ENCODE results near the gene TBC1D14. TPM values are rescaled to one million over a fixed set of nuclear protein-coding genes. Genes with fewer than 3 reads are reported as not detected.

The TBC1D14 gene
- total and polyA plus RNA-seq, 2 of the 8 experiments (the other 6 are each of a cell fraction or from before 2014, with no cell fraction given): 45.6 to 48.2 TPM

- no peak overlapping the region for H3K14ac ChIP-seq (ENCODE audit: insufficient read length)
- ChIA-PET POLR2A (ENCODE audit: partially characterized antibody) (interaction anchor here (1.7 to 1.8 kb wide), 2 partner anchors 10 to 13 kb away, joined by 4 to 6 read pairs; no protein-coding TSS in a partner anchor), CTCF (ENCODE audit: partially characterized antibody) (interaction anchor here (0.6 to 4.1 kb wide), 2 partner anchors 10 to 27 kb away, joined by 3 to 20 read pairs; no protein-coding TSS in a partner anchor)
- 86% methylated on average over 4 of the region's 4 CpGs; no CpG with 5 or more reads in 1 of the 2 experiments for WGBS, 2 experiments (ENCODE audit: extremely low coverage in 1 of 2, insufficient coverage in 1 of 2, insufficient read length in 1 of 2, insufficient replicate concordance in 2 of 2, low coverage in 1 of 2, low lambda C conversion rate in 2 of 2, missing lambda C conversion rate in 1 of 2)
- no peak overlapping the region for H3K4me2 ChIP-seq (ENCODE audit: insufficient read depth in 1 of 2, low read depth in 2 of 2, low read length in 2 of 2)
- H4K8ac ChIP-seq (ENCODE audit: extremely low read depth, insufficient read depth, low read length): no peak overlapping the region
- H2BK20ac ChIP-seq (ENCODE audit: low read length): no peak overlapping the region
- H3K23ac ChIP-seq (ENCODE audit: insufficient read length): no peak overlapping the region
- H3K4me3 ChIP-seq (ENCODE audit: extremely low read depth in 1 of 4, insufficient read depth in 2 of 4, low read depth in 3 of 4, low read length in 4 of 4): no peak overlapping the region
- no peak overlapping the region for H4K5ac ChIP-seq (ENCODE audit: insufficient read length, low read depth, low read length)
- no peak overlapping the region for H2AFZ ChIP-seq (ENCODE audit: low read length)
- peaks cover 3% of the 10 kb centered on the region; the same call in 1 of the 2 replicates for H3K79me1 ChIP-seq (ENCODE audit: low read depth, low read length)
- H2BK120ac ChIP-seq (replicated peaks; ENCODE audit: low read depth, low read length): no peak overlapping the region
- H4K91ac ChIP-seq (replicated peaks; ENCODE audit: insufficient read length, low read length): no peak overlapping the region
- no peak overlapping the region for H3K27ac ChIP-seq (ENCODE audit: low read depth, low read length)
- H3K4me1 ChIP-seq (replicated peaks in 1 of 4; ENCODE audit: control insufficient read depth in 3 of 4, insufficient read depth in 4 of 4, low read length in 3 of 4): peaks cover 0 to 7% (median 4%) of the 10 kb centered on the region in 4 experiments; a peak in 5 of 7 replicates
- no peak overlapping the region for H3K9ac ChIP-seq (replicated peaks in 1 of 4; ENCODE audit: extremely low read depth in 1 of 4, low read depth in 3 of 4, low read length in 3 of 4)
- no peaks in the 10 kb centered on the region for H3K36me3 ChIP-seq (ENCODE audit: control insufficient read depth in 2 of 4, insufficient read depth in 4 of 4, low read length in 3 of 4)
- FAIRE-seq (no peak), DNase-seq (ENCODE audit: low read depth in 1 of 2, low spot score in 2 of 2) (no peak)
- no peak overlapping the region for H3K4ac ChIP-seq (replicated peaks; ENCODE audit: insufficient read length, low read depth, low read length)
- no peak overlapping the region for H2BK15ac ChIP-seq (ENCODE audit: low read length)
- H3K27me3 ChIP-seq (replicated peaks in 1 of 4; ENCODE audit: control insufficient read depth in 3 of 4, extremely low read depth in 1 of 4, insufficient read depth in 3 of 4, low read length in 3 of 4): no peaks in the 10 kb centered on the region
- H3K18ac ChIP-seq (ENCODE audit: extremely low read depth, low read length): no peak overlapping the region
- no peak overlapping the region for H2BK5ac ChIP-seq (ENCODE audit: low read depth, low read length)
- H3K79me2 ChIP-seq (ENCODE audit: control insufficient read depth in 1 of 2, insufficient read depth in 2 of 2, low read length in 2 of 2): peaks cover 0 to 20% of the 10 kb centered on the region in 2 experiments; a peak in 2 of 4 replicates
- no peak overlapping the region for H2AK5ac ChIP-seq (ENCODE audit: low read depth, low read length)
- peaks cover 11% of the 10 kb centered on the region for H3K23me2 ChIP-seq (ENCODE audit: low read depth, low read length)
- no peak overlapping the region for H3K56ac ChIP-seq (replicated peaks; ENCODE audit: insufficient read length, low read depth, low read length)
- no peak overlapping the region for H2BK12ac ChIP-seq (ENCODE audit: low read depth, low read length)
- peaks cover 3 to 5% of the 10 kb centered on the region in 2 experiments for H4K20me1 ChIP-seq (replicated peaks in 1 of 2; ENCODE audit: control insufficient read depth in 1 of 2, insufficient read depth in 2 of 2, low read length in 2 of 2)
- H3K9me3 ChIP-seq (ENCODE audit: insufficient read depth in 2 of 2, low read depth in 1 of 2, low read length in 1 of 2): no peaks in the 10 kb centered on the region
- TF ChIP-seq RNF2 (IDR thresholded peaks at IDR 0.05; ENCODE audit: borderline replicate concordance, low read depth, low read length, missing control alignments, poor library complexity, severe bottlenecking): no peak
- TF ChIP-seq ASH2L (IDR thresholded peaks at IDR 0.05; ENCODE audit: low read length): no peak
- no peak for TF ChIP-seq BCL11A (IDR thresholded peaks at IDR 0.05; ENCODE audit: low read depth in 2 of 2, low read length in 2 of 2)
- TF ChIP-seq BRCA1 (IDR thresholded peaks at IDR 0.05; ENCODE audit: low read depth, low read length): no peak
- TF ChIP-seq TAF7 (optimal IDR thresholded peaks at IDR 0.05; ENCODE audit: borderline replicate concordance, low read depth, low read length): no peak
- no peak for TF ChIP-seq NANOG (IDR thresholded peaks at IDR 0.05; ENCODE audit: insufficient read depth, low read depth, low read length, poor library complexity, severe bottlenecking)
- no peak for TF ChIP-seq NRF1 (IDR thresholded peaks at IDR 0.05; ENCODE audit: low read depth, low read length)
These were observed 74.0 kb downstream of the TBC1D14 start for GRCh38 chr4:6983544-6984142.
